ENCODE data around the gene CD300LB. TPM values are rescaled to one million over a fixed set of nuclear protein-coding genes. Genes with fewer than 3 reads are reported as not detected.

The CD300LB gene
- total RNA-seq, 1 experiment from 2014 or later, result not detected

GRCh38 chr17:74475189-74475588 lies 56.1 kb downstream of the CD300LB start:
- H3K4me1 ChIP-seq (ENCODE audit: insufficient read depth, low read length), result no peaks in the 10 kb centered on the region
- peaks cover 18 to 22% of the 10 kb centered on the region in 2 experiments for H3K9me3 Mint-ChIP-seq
- no peak overlapping the region for H3K27ac Mint-ChIP-seq
- no peak overlapping the region for H3K4ac ChIP-seq (ENCODE audit: low read depth, low read length)
- H3K9me3 ChIP-seq (ENCODE audit: control insufficient read depth, low read depth, low read length), result no peaks in the 10 kb centered on the region
- H3K4me2 ChIP-seq (ENCODE audit: insufficient read depth, insufficient read length, low read length), result no peak overlapping the region
- H3K4me3 Mint-ChIP-seq, result no peak overlapping the region
- H4K5ac ChIP-seq (ENCODE audit: insufficient read length, low read depth, low read length), result no peak overlapping the region
- no peak for DNase-seq
- no peak overlapping the region for H2BK120ac ChIP-seq (ENCODE audit: low read depth, low read length, poor library complexity, severe bottlenecking)
- WGBS (ENCODE audit: extremely low coverage, insufficient read length, low lambda C conversion rate), result no CpG with 5 or more reads among the region's 4 CpGs
- H2BK5ac ChIP-seq (ENCODE audit: insufficient read length, low read length), result no peak overlapping the region
- no peak overlapping the region for H3K18ac ChIP-seq (ENCODE audit: insufficient read length, low read depth, low read length)
- peaks cover 4% of the 10 kb centered on the region for H3K23me2 ChIP-seq (ENCODE audit: insufficient read length, low read depth, low read length, poor library complexity, severe bottlenecking)
- H4K91ac ChIP-seq (ENCODE audit: insufficient read length, low read depth, low read length), result no peak overlapping the region
- H2BK12ac ChIP-seq (ENCODE audit: insufficient read length, low read depth, low read length), result no peak overlapping the region
- H3K36me3 Mint-ChIP-seq (ENCODE audit: insufficient read depth in 1 of 3, low read depth in 3 of 3), result peaks cover 2 to 5% (median 3%) of the 10 kb centered on the region in 3 experiments; a peak in 6 of 7 replicates
- no peak overlapping the region for H2BK20ac ChIP-seq (ENCODE audit: low read depth, low read length, poor library complexity, severe bottlenecking)
- no peaks in the 10 kb centered on the region for H3K79me1 ChIP-seq (ENCODE audit: insufficient read depth, low read depth, low read length, poor library complexity, severe bottlenecking)
- H3K27me3 Mint-ChIP-seq (ENCODE audit: low read depth), result peaks cover 38% of the 10 kb centered on the region
- no peak overlapping the region for H3K14ac ChIP-seq (ENCODE audit: insufficient read depth, low read length)
- no peak overlapping the region for H3T11ph ChIP-seq (ENCODE audit: low read length)
- H3K9ac ChIP-seq (ENCODE audit: extremely low read depth, insufficient read length, low read length), result no peak overlapping the region
- no peak overlapping the region for H3K56ac ChIP-seq (ENCODE audit: insufficient read length, low read depth, low read length)
- no peak overlapping the region for H4K8ac ChIP-seq (replicated peaks; ENCODE audit: insufficient read length, low read depth, low read length)
- H3K4me1 Mint-ChIP-seq, result peaks cover 4 to 6% of the 10 kb centered on the region in 2 experiments
- TF ChIP-seq, protein P1, sequence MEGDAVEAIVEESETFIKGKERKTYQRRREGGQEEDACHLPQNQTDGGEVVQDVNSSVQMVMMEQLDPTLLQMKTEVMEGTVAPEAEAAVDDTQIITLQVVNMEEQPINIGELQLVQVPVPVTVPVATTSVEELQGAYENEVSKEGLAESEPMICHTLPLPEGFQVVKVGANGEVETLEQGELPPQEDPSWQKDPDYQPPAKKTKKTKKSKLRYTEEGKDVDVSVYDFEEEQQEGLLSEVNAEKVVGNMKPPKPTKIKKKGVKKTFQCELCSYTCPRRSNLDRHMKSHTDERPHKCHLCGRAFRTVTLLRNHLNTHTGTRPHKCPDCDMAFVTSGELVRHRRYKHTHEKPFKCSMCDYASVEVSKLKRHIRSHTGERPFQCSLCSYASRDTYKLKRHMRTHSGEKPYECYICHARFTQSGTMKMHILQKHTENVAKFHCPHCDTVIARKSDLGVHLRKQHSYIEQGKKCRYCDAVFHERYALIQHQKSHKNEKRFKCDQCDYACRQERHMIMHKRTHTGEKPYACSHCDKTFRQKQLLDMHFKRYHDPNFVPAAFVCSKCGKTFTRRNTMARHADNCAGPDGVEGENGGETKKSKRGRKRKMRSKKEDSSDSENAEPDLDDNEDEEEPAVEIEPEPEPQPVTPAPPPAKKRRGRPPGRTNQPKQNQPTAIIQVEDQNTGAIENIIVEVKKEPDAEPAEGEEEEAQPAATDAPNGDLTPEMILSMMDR (conservative IDR thresholded peaks at IDR 0.05), result no peak
- no peaks in the 10 kb centered on the region for H4K20me1 ChIP-seq (ENCODE audit: control insufficient read depth, insufficient read depth, insufficient read length)
- H3K79me2 ChIP-seq (ENCODE audit: insufficient read depth, low read length), result no peaks in the 10 kb centered on the region
- H2AK5ac ChIP-seq (ENCODE audit: insufficient read length, low read length), result no peak overlapping the region
- H2AFZ ChIP-seq (ENCODE audit: low read length), result no peak overlapping the region
- H3K27ac ChIP-seq (ENCODE audit: insufficient read length, low read depth, low read length), result no peak overlapping the region
- no peak overlapping the region for H3K23ac ChIP-seq (ENCODE audit: insufficient read length, low read depth, low read length)
- H2BK15ac ChIP-seq (ENCODE audit: low read depth, low read length), result no peak overlapping the region
- no peaks in the 10 kb centered on the region for H3K27me3 ChIP-seq (ENCODE audit: insufficient read depth, low read length)
